A204.1 (cell line): ENCODE results near the gene TIPARP.

Experiments
- FAIRE-seq: peaks from 2 replicates; lab custom pipeline; 2012; peaks lifted over from hg19 to GRCh38; lab: Jason Lieb, UNC

Gene TIPARP

GRCh38 chr3:156742401-156742800 lies 68.0 kb downstream of the TIPARP start:
- FAIRE-seq: no peak

GRCh38 chr3:156743859-156744258 lies 69.5 kb downstream of the TIPARP start:
- FAIRE-seq: no peak

DNA sequence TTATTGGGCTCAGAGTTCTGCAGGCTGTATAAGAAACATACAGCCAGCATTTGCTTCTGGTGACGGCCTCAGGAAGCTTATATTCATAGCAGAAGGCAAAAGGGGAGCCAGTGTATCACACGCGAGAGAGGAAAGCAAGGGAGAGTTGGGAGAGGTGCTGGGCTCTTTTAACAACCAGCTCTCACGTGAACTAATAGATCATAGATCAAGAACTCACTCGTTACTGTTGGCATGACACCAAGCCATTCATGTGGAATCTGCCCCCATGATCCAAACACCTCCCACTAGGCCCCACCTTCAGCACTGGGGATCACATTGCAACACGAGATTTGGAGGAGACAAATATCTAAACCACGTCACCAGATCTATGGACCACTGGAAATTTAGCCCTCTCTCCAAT lies 70.2 kb downstream of the TIPARP start:
- FAIRE-seq: no peak

- FAIRE-seq: no peak
Measured at GRCh38 chr3:156745766-156746165, 71.4 kb downstream of the TIPARP start.

GRCh38 chr3:156747046-156747445 lies 72.7 kb downstream of the TIPARP start:
- FAIRE-seq: no peak

GRCh38 chr3:156749244-156749643 lies 74.9 kb downstream of the TIPARP start:
- FAIRE-seq: no peak

- FAIRE-seq: no peak
Measured at GRCh38 chr3:156750191-156750873, 75.9 kb downstream of the TIPARP start.

DNA sequence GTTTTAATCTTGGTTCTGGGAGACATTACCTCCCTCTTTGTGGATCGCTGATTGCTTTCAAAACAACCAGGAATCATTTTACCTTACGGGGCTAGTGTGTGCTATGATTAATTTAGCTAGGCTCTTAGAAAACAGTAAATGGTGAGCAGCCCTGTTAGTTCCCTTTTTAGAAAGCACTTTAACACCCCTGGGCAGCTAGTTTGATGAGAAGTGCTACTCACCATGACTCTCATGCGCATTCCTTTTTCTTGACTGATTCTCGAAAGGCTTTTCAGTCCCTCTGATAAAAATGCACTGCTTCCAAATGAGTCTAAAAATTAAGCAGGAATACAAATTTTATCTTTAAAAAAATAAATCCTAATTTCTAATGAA lies 76.5 kb downstream of the TIPARP start:
- no peak for FAIRE-seq

DNA sequence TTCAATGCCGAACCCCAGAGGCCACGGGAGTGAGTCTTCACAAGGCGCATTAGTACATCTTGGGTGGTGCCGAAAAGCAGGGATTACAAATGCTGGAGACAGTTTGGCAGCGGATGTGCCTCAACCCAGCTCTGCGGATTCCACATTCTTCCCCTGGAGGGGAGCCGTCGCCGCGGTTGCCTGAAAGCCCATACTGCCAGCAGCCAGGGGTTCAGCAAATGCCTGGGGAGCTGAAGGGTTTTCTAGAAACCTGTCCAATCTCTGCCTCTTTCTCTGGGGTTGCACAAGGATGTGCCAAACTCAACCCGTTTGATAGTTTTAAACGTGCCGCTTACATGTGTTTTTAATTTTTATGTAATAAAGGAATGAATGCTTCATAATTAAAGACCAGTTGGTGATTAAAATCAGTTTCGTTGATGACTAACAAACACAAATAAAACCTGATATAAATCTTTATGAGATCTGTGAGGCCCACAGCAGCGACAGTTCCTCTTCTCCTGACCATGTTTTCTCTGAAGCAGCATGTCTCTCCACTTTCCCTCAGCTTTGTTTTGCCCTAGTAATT lies 77.2 kb downstream of the TIPARP start:
- FAIRE-seq: no peak
